SK-N-SH (cell line): Measurements from ENCODE around the gene NEIL3. TPM values are rescaled to one million over a fixed set of nuclear protein-coding genes. Genes with fewer than 3 reads are reported as not detected.

Source experiments
- CTCF ChIA-PET: fragments of 300-600, 350-600 bp; formaldehyde crosslinking; extraction: SDS; loops from one replicate; lab custom pipeline; 2021; lab: Yijun Ruan, JAX
- POLR2A ChIA-PET: fragments of 350-600 bp; sonication (Branson Sonifier 250); formaldehyde crosslinking; extraction: SDS; loops from one replicate; lab custom pipeline; 2020; ENCODE audit warnings: antibody characterized with exemption, inconsistent platforms; lab: Yijun Ruan, JAX
- DNase-seq: peaks from one replicate; pipeline ENCODE4 v3.0.0; 2012
- H2AFZ ChIP-seq: fragments of 200-600 bp; sonication (generic); 2 replicates; pipeline ENCODE4 v1.8.1; 2016; ENCODE audit warnings: antibody characterized with exemption, mild to moderate bottlenecking, low read depth
- H3F3A ChIP-seq: fragments of 200-600 bp; sonication (generic); replicated peaks from 2 replicates; pipeline ENCODE3; 2016; ENCODE audit warnings: antibody characterized with exemption, mild to moderate bottlenecking; ENCODE audit not compliant: insufficient read depth
- H3K27ac ChIP-seq, 2 experiments: fragments of 200-500 bp in 1 of 2; fragments of 200-600 bp in 1 of 2; sonication (Bioruptor generic) in 1 of 2; sonication (generic), shearing (Covaris generic) in 1 of 2; 2 replicates each; pipeline versions ENCODE4 v1.5.1 to v1.6.1; 2014 to 2016; ENCODE audit warnings: low read depth in 2 of 2, inconsistent platforms in 1 of 2, low read length in 1 of 2, mild to moderate bottlenecking in 1 of 2, mixed read lengths in 1 of 2
- H3K27me3 ChIP-seq: fragments of 200-600 bp; sonication (generic), shearing (Covaris generic); 2 replicates; pipeline ENCODE4 v1.6.1; 2016; ENCODE audit warnings: mixed run types; ENCODE audit not compliant: insufficient read depth
- H3K36me3 ChIP-seq, 2 experiments: fragments of 200-500 bp in 1 of 2; fragments of 200-600 bp in 1 of 2; sonication (Bioruptor generic) in 1 of 2; sonication (generic) in 1 of 2; replicated peaks in 1 of 2; 2 replicates each; pipeline versions ENCODE3 to v1.5.1; 2014 to 2016; ENCODE audit warnings: low read length in 1 of 2, mild to moderate bottlenecking in 1 of 2; ENCODE audit not compliant: insufficient read depth in 2 of 2, control insufficient read depth in 1 of 2
- H3K4me1 ChIP-seq, 2 experiments: fragments of 200-500 bp in 1 of 2; fragments of 200-600 bp in 1 of 2; sonication (Bioruptor generic) in 1 of 2; sonication (generic), shearing (Covaris generic) in 1 of 2; 2 replicates each; pipeline versions ENCODE4 v1.5.1 to v1.6.1; 2014 to 2016; ENCODE audit warnings: low read depth in 1 of 2, low read length in 1 of 2, mixed run types in 1 of 2; ENCODE audit not compliant: insufficient read depth in 2 of 2, control insufficient read depth in 1 of 2
- H3K4me2 ChIP-seq: fragments of 200-600 bp; sonication (generic), shearing (Covaris generic); 2 replicates; pipeline ENCODE4 v1.6.1; 2017; ENCODE audit warnings: mixed run types
- H3K4me3 ChIP-seq, 2 experiments: fragments of 200-500 bp in 1 of 2; fragments of 200-600 bp in 1 of 2; sonication (Bioruptor generic) in 1 of 2; sonication (generic), shearing (Covaris generic) in 1 of 2; 2 replicates each; pipeline versions ENCODE4 v1.5.1 to v1.8.1; 2014 to 2016; ENCODE audit warnings: low read depth in 2 of 2, inconsistent platforms in 1 of 2, low read length in 1 of 2, mild to moderate bottlenecking in 1 of 2, mixed read lengths in 1 of 2, moderate library complexity in 1 of 2
- H3K79me2 ChIP-seq: fragments of 200-600 bp; sonication (generic); 2 replicates; pipeline ENCODE4 v1.8.1; 2017; ENCODE audit warnings: mild to moderate bottlenecking; ENCODE audit not compliant: insufficient read depth
- H3K9ac ChIP-seq: fragments of 200-600 bp; sonication (generic); 2 replicates; pipeline ENCODE4 v1.6.1; 2017; ENCODE audit warnings: mixed run types
- H3K9me2 ChIP-seq: fragments of 200-600 bp; sonication (generic); 2 replicates; pipeline ENCODE4 v1.6.1; 2017; ENCODE audit warnings: mixed run types
- H3K9me3 ChIP-seq: fragments of 200-600 bp; sonication (generic); 2 replicates; pipeline ENCODE4 v1.6.1; 2017; ENCODE audit warnings: mixed run types, mild to moderate bottlenecking, moderate library complexity
- H4K20me1 ChIP-seq: fragments of 200-600 bp; sonication (generic); 2 replicates; pipeline ENCODE4 v1.6.1; 2017; ENCODE audit warnings: mild to moderate bottlenecking, mixed run types; ENCODE audit not compliant: insufficient read depth
- EZH2phosphoT487 ChIP-seq: fragments of 200-600 bp; sonication (generic); IDR thresholded peaks from 2 replicates; pipeline ENCODE4 v1.6.1; 2017; ENCODE audit warnings: low read depth, mixed run types, mild to moderate bottlenecking, antibody characterized with exemption, moderate library complexity, borderline replicate concordance
- FOSL2 ChIP-seq: IDR thresholded peaks from 2 replicates; pipeline ENCODE4 v1.4.0; 2012; ENCODE audit warnings: low read depth, mild to moderate bottlenecking, moderate library complexity, borderline replicate concordance
- JUND ChIP-seq: IDR thresholded peaks from 2 replicates; pipeline ENCODE4 v1.4.0; 2012
- MXI1 ChIP-seq: IDR thresholded peaks from 2 replicates; pipeline ENCODE4 v1.6.1; 2012; ENCODE audit warnings: mild to moderate bottlenecking, low read depth, low read length, improper control_type of control experiment
- NRF1 ChIP-seq: IDR thresholded peaks from 2 replicates; pipeline ENCODE4 v1.6.1; 2012; ENCODE audit warnings: low read depth, mild to moderate bottlenecking, low read length
- POLR2AphosphoS5 ChIP-seq: IDR thresholded peaks from 2 replicates; pipeline ENCODE4 v1.6.1; 2012; ENCODE audit warnings: low read depth, low read length
- RFX5 ChIP-seq: IDR thresholded peaks from 2 replicates; pipeline ENCODE4 v1.6.1; 2012; ENCODE audit warnings: mild to moderate bottlenecking, improper control_type of control experiment, low read length
- TCF12 ChIP-seq: IDR thresholded peaks from 2 replicates; pipeline ENCODE4 v1.4.0; 2012
- TEAD4 ChIP-seq: IDR thresholded peaks from 2 replicates; pipeline ENCODE4 v1.4.0; 2012; ENCODE audit warnings: mild to moderate bottlenecking, borderline replicate concordance; ENCODE audit not compliant: insufficient read depth
- WGBS: methylation state at CpG from one replicate; pipeline ENCODE4 v1.1.6; 2017; ENCODE audit warnings: low lambda C conversion rate; 5-methylcytosine and 5-hydroxymethylcytosine counted together
- polyA plus RNA-seq, 3 experiments: library from polyadenylated mRNA; depleted of rRNA; stranded (reverse); fragments of >200 nt; gene quantifications; 2 replicates each; pipeline ENCODE4 v1.2.3, GENCODE V29; 2012
- TF ChIP-seq, protein P1 (sequence below): fragments of 200-600 bp; sonication (generic); IDR thresholded peaks from 2 replicates; pipeline ENCODE4 v1.6.1; 2017; ENCODE audit warnings: antibody characterized with exemption, mild to moderate bottlenecking, moderate library complexity
- TF ChIP-seq, protein P2 (sequence below): fragments of 150-350 bp; IDR thresholded peaks from 2 replicates; pipeline ENCODE4 v1.6.1; 2017; ENCODE audit warnings: antibody characterized with exemption, low read length, low read depth, borderline replicate concordance

Gene NEIL3
- polyA plus RNA-seq, 1 of the 3 experiments (the other 2 are of a cell fraction), result 3.6 TPM

DNA sequence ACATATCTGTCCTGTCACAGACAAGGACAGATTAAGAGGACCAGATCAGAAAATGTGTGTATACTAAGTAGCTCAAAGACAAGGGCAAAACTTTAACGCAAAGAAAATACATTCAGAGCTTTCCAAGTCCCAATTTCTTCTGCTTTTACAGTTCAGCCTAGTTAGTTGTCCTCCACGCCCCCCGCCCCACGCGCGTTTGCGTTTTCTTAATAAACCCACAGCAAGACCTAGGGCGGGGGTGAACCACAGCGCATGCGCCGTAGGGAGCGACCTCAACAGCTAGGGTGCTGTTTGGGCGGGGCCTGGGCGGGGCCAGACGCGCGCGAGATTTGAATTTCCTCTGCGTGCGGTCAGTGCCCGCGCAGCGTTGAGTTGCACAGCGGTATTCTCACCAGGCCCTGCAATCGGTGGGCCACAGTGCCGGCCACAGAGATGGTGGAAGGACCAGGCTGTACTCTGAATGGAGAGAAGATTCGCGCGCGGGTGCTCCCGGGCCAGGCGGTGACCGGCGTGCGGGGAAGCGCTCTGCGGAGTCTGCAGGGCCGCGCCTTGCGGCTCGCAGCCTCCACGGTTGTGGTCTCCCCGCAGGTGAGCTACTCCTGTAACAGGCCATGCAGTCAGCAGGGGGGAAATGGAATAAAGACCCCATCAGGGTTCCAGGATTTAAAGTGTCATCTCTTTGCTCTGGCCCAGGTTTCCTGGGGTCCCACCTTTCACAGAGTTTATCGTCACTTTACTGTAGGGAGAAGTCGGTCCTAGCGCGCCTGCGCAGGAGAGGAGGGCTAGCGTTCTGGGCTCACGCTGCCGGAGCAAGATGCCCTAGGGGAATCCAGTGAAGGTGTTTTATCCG is at the start of gene NEIL3 (continued):
- TF ChIP-seq RFX5 (no peak), POLR2AphosphoS5 (peak; percentile 50), MXI1 (peak; percentile 97), NRF1 (peak; percentile 81), TEAD4 (no peak), TCF12 (no peak), FOSL2 (no peak)
- TF ChIP-seq, protein P1, sequence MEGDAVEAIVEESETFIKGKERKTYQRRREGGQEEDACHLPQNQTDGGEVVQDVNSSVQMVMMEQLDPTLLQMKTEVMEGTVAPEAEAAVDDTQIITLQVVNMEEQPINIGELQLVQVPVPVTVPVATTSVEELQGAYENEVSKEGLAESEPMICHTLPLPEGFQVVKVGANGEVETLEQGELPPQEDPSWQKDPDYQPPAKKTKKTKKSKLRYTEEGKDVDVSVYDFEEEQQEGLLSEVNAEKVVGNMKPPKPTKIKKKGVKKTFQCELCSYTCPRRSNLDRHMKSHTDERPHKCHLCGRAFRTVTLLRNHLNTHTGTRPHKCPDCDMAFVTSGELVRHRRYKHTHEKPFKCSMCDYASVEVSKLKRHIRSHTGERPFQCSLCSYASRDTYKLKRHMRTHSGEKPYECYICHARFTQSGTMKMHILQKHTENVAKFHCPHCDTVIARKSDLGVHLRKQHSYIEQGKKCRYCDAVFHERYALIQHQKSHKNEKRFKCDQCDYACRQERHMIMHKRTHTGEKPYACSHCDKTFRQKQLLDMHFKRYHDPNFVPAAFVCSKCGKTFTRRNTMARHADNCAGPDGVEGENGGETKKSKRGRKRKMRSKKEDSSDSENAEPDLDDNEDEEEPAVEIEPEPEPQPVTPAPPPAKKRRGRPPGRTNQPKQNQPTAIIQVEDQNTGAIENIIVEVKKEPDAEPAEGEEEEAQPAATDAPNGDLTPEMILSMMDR, result no peak
- TF ChIP-seq, protein P2, sequence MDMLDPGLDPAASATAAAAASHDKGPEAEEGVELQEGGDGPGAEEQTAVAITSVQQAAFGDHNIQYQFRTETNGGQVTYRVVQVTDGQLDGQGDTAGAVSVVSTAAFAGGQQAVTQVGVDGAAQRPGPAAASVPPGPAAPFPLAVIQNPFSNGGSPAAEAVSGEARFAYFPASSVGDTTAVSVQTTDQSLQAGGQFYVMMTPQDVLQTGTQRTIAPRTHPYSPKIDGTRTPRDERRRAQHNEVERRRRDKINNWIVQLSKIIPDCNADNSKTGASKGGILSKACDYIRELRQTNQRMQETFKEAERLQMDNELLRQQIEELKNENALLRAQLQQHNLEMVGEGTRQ, result no peak

DNA sequence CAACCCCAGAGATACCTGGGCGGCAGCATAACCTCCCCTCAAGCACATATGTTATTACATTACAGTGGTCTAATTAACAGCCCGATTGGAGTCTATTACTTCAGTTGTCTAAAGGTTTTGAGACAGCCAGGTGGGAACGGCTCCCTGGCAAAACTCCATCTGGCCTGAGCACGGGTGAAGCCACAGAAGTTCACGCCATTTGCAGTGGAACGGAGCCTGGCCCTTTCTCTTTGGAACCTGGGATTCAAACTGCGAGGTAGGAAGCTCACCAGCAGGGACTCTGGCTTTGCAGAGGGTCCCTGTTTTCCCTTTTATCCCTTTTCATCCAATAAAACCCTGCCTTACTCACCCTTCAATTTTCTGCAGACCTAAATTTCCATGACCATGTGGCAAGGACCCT is 45.9 kb upstream of the NEIL3 start:
- H3F3A ChIP-seq, result no peaks in the 10 kb centered on the region
- no peaks in the 10 kb centered on the region for H3K27me3 ChIP-seq
- H3K9me2 ChIP-seq, result no peaks in the 10 kb centered on the region
- WGBS, result 76% methylated on average over 3 of the region's 7 CpGs
- H3K36me3 ChIP-seq, result no peaks in the 10 kb centered on the region
- ChIA-PET POLR2A (no interaction called here), CTCF (interaction anchor here (0.8 to 2.0 kb wide), 6 partner anchors 14 to 216 kb away, joined by 3 to 12 read pairs (median 3); no protein-coding TSS in a partner anchor)
- H3K9me3 ChIP-seq, result no peaks in the 10 kb centered on the region
- H3K27ac ChIP-seq, result no peak overlapping the region
- H2AFZ ChIP-seq, result no peak overlapping the region
- H4K20me1 ChIP-seq, result no peaks in the 10 kb centered on the region
- no peak for DNase-seq
- H3K79me2 ChIP-seq, result no peaks in the 10 kb centered on the region
- no peak for TF ChIP-seq POLR2AphosphoS5
- no peak for TF ChIP-seq JUND
- TF ChIP-seq EZH2phosphoT487, result no peak
- peaks cover 0 to 4% of the 10 kb centered on the region in 2 experiments; a peak in 2 of 4 replicates for H3K4me1 ChIP-seq
- H3K9ac ChIP-seq, result no peak overlapping the region
- H3K4me2 ChIP-seq, result no peak overlapping the region
- H3K4me3 ChIP-seq, result no peak overlapping the region
